Psoas muscle (tissue), 8 donors: ENCODE results near the gene CEP170. TPM values are rescaled to one million over a fixed set of nuclear protein-coding genes. Genes with fewer than 3 reads are reported as not detected.

Experiments used
- ATAC-seq, 4 donors: fragments of 200-7000 bp; cut with Tn5 transposase; one replicate each; pipeline ENCODE4 v1.9.1; 2020; ENCODE audit warnings: moderate library complexity in 3 of 4, mild to moderate bottlenecking in 2 of 4
- DNase-seq, 2 donors: peaks; one replicate each; pipeline ENCODE4 v3.0.0-alpha.2; 2020
- H3K27ac ChIP-seq: fragments of 200-600 bp; one replicate; pipeline ENCODE4 v1.8.0; 2022
- H3K27me3 ChIP-seq, 3 donors: fragments of 200-600 bp in 1 of 3; one replicate each; pipeline versions ENCODE4 v1.6.1 to v1.8.0; 2013 to 2022; ENCODE audit warnings: low read length in 2 of 3, mild to moderate bottlenecking in 2 of 3, moderate library complexity in 1 of 3; ENCODE audit not compliant: insufficient read depth in 3 of 3
- H3K36me3 ChIP-seq, 2 donors: fragments of 200-600 bp in 1 of 2; one replicate each; pipeline versions ENCODE4 v1.6.1 to v1.8.0; 2013 to 2022; ENCODE audit warnings: low read depth in 1 of 2, mild to moderate bottlenecking in 1 of 2, moderate library complexity in 1 of 2; ENCODE audit not compliant: insufficient read depth in 1 of 2
- H3K4me1 ChIP-seq: fragments of 200-600 bp; one replicate; pipeline ENCODE4 v1.8.0; 2022
- H3K4me3 ChIP-seq: fragments of 200-600 bp; one replicate; pipeline ENCODE4 v1.8.0; 2022; ENCODE audit warnings: mild to moderate bottlenecking
- H3K9me3 ChIP-seq: fragments of 200-600 bp; one replicate; pipeline ENCODE4 v1.8.0; 2022
- WGBS, 3 donors: extraction: QIAGEN DNeasy Blood & Tissue Kit; methylation state at CpG; one replicate each; pipeline versions ENCODE4 v1.1.6 to v1.1.7; 2013; 5-methylcytosine and 5-hydroxymethylcytosine counted together
- intact Hi-C, 2 donors: fragments of 100-400 bp; cut with DNase I; formaldehyde crosslinking; loops; one replicate each; pipeline versions ENCODE4 v1.11.0 to v1.14.2; 2022
- polyA plus RNA-seq, 3 donors: library from polyadenylated mRNA; stranded (reverse); fragments of 200-250 nt; gene quantifications; one replicate each; pipeline ENCODE4 v1.2.3, GENCODE V29; 2013
- total RNA-seq, 4 donors: library from RNA; stranded (reverse); fragmentation: NEBNext Ultra II Directional in 2 of 4; extraction: Animal tissue kit (Norgen Biotek cat#: 25700) in 2 of 4; gene quantifications; one replicate each; pipeline versions ENCODE4 v1.2.1 to v1.2.4, GENCODE V29; 2021 to 2023
- TF ChIP-seq, protein P1 (sequence below): fragments of 200-600 bp; IDR thresholded peaks from one replicate; pipeline ENCODE4 v1.8.0; 2022; ENCODE audit warnings: antibody characterized with exemption
- donor health status: healthy with polysubstance abuse.
- donor health status: DM: no; HTN: no; CAD: no; lungs with moderate emphysema.
- donor health status: Bipolar disorder and iron deficiency.
- donor health status: healthy.
- donor health status: DM: yes; HTN: yes; CAD: no.
- donor health status: DM: no; HTN: no; CAD: no.
- donor health status: DM: no; HTN: no; CAD: no.
- donor health status: DM: yes; HTN: yes; CAD: no.

The CEP170 gene
- total and polyA plus RNA-seq, 7 donors: 9.1 to 35.1 (median 22.9) TPM

DNA sequence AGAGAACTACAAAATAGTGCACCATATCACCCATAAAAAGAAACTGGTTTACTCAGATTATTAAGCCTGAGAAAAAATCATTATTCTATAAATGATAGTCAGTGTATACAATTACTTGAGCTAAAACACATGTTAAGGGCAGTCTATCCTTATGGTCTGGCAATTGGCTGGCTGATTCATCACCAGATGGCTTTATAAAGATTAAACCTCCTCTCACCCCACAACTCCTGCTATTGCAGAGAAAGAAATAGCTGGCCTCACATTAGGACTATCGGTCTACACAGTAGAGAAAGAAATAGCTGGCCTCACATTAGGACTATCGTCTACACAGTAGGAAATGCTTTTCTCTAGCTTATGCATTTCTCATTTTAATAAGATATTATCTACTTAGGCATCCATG lies 21.2 kb downstream of the CEP170 start:
- H3K9me3 ChIP-seq: peaks cover 26% of the 10 kb centered on the region
- H3K4me1 ChIP-seq: peaks cover 34% of the 10 kb centered on the region
- DNase-seq (no peak), ATAC-seq (no peak)
- intact Hi-C loops: no loop called here
- H3K27ac ChIP-seq: no peak overlapping the region
- no peaks in the 10 kb centered on the region for H3K27me3 ChIP-seq
- WGBS, 3 donors: 65 to 72% (median 72%) methylated on average over 2 of the region's 2 CpGs
- peaks cover 0 to 5% of the 10 kb centered on the region in 2 donors for H3K36me3 ChIP-seq
- no peak overlapping the region for H3K4me3 ChIP-seq
- TF ChIP-seq, protein P1, sequence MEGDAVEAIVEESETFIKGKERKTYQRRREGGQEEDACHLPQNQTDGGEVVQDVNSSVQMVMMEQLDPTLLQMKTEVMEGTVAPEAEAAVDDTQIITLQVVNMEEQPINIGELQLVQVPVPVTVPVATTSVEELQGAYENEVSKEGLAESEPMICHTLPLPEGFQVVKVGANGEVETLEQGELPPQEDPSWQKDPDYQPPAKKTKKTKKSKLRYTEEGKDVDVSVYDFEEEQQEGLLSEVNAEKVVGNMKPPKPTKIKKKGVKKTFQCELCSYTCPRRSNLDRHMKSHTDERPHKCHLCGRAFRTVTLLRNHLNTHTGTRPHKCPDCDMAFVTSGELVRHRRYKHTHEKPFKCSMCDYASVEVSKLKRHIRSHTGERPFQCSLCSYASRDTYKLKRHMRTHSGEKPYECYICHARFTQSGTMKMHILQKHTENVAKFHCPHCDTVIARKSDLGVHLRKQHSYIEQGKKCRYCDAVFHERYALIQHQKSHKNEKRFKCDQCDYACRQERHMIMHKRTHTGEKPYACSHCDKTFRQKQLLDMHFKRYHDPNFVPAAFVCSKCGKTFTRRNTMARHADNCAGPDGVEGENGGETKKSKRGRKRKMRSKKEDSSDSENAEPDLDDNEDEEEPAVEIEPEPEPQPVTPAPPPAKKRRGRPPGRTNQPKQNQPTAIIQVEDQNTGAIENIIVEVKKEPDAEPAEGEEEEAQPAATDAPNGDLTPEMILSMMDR: no peak

DNA sequence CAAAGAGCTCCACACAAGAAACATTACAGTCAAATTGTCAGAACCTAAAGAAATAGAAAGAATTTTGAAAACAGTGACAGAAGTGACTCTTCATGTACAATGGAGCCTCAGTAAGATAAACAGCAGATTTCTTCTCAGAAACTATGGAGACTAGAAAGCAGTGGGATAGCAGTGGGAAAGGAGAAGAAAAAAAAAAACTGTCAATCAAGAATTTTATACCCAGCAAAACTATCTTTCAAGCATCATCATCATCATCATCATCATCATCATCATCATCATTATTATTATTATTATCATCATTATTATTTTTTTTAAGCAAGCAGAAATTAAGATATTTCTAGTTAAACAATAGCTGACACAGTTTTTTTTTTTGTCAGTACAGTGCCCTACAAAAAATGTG lies 24.2 kb downstream of the CEP170 start:
- DNase-seq (no peak), ATAC-seq (no peak)
- peaks cover 26% of the 10 kb centered on the region for H3K9me3 ChIP-seq
- peaks cover 27% of the 10 kb centered on the region for H3K4me1 ChIP-seq
- TF ChIP-seq, protein P1: no peak
- no peaks in the 10 kb centered on the region for H3K27me3 ChIP-seq
- no peaks in the 10 kb centered on the region for H3K36me3 ChIP-seq
- H3K27ac ChIP-seq: no peak overlapping the region
- intact Hi-C loops: no loop called here
- no peak overlapping the region for H3K4me3 ChIP-seq

DNA sequence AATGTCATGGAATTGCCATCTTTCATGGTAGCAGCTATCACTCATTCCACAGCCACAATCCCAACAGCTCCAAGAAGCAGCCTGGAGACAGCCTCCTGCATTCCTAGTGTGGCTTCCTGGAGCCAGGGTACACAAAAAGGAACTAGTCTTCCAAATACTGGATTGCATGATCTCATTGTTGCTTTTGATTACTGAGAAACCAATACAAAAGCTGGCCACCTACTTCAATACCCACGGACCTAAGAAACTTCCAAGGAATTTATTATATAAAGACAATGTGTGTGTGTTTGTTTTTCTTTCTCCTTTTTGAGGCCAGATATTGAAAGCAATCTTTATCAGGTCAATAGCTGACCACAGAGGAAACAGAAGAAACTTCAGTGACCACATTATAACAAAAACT lies 25.6 kb downstream of the CEP170 start:
- no peak for ATAC-seq

DNA sequence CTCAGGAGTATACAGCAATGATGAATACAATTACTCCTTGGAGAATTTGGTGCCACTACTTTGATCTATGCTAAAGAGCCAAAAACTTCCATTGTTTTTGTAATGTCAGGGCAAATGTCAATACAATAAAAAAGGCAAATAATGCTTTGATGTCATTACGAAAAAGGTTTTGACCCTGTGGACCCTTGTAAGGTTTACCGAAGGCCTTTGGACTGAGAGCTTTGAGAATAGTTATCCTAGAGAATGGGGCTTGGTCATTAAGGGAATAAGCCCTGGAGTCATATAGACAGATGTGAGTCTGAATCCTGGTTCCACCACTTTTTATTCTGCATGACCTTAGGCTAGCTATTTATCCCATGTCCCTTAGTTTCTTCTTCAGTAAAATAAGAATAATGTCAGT lies 27.5 kb downstream of the CEP170 start:
- 82 to 91% (median 85%) methylated on average over 2 of the region's 2 CpGs for WGBS, 3 donors
- peaks cover 0 to 20% of the 10 kb centered on the region in 2 donors for H3K36me3 ChIP-seq
- peaks cover 20% of the 10 kb centered on the region for H3K4me1 ChIP-seq
- DNase-seq (no peak), ATAC-seq (no peak)
- peaks cover 26% of the 10 kb centered on the region for H3K9me3 ChIP-seq
- intact Hi-C loops: no loop called here
- TF ChIP-seq, protein P1: no peak
- no peak overlapping the region for H3K27ac ChIP-seq
- H3K27me3 ChIP-seq: no peaks in the 10 kb centered on the region
- H3K4me3 ChIP-seq: no peak overlapping the region

More for the DNA sequence above, 25.6 kb downstream of the CEP170 start:
- TF ChIP-seq, protein P1: no peak
- intact Hi-C loops: no loop called here
- Histone ChIP-seq H3K36me3 (peaks cover 0 to 2% of the 10 kb centered on the region in 2 donors), H3K4me3 (no peak overlapping the region), H3K4me1 (peaks cover 25% of the 10 kb centered on the region), H3K27ac (no peak overlapping the region), H3K27me3 (no peaks in the 10 kb centered on the region), H3K9me3 (peaks cover 26% of the 10 kb centered on the region)
- WGBS, 3 donors: 79 to 94% (median 90%) methylated on average over 1 of the region's 1 CpG
- no peak for DNase-seq

- no peaks in the 10 kb centered on the region for H3K9me3 ChIP-seq
- TF ChIP-seq, protein P1: no peak
- DNase-seq (no peak), ATAC-seq (no peak)
- peaks cover 2 to 40% of the 10 kb centered on the region in 2 donors for H3K36me3 ChIP-seq
- H3K4me1 ChIP-seq: peaks cover 9% of the 10 kb centered on the region
- intact Hi-C loops: no loop called here
- no peaks in the 10 kb centered on the region for H3K27me3 ChIP-seq
- no peak overlapping the region for H3K4me3 ChIP-seq
- H3K27ac ChIP-seq: no peak overlapping the region
Observed at GRCh38 chr1:243218059-243218458, 37.0 kb downstream of the CEP170 start.
